Kasumi-1 (cell line): Measurements from ENCODE around the gene BBLN.
"Not testable (repeated sequence)": the region's sequence is repeated elsewhere in the genome, so short reads cannot be mapped to it uniquely, and the experiment has no call there.

Experiments
- DNase-seq, 2 experiments: peaks; one replicate each; lab custom pipeline; 2025; lab: John Stamatoyannopoulos, UW

The BBLN gene

GRCh38 chr9:128159784-128160602 is at the start of gene BBLN:
TSS of gene BBLN (plus strand) at chr9:128160265. CDS start at chr9:128160408, 143 bp downstream.
- peak; percentile 94 to 95 for DNase-seq

- not testable (repeated sequence) for DNase-seq
Observed at GRCh38 chr9:128111726-128112125, 48.3 kb upstream of the BBLN start.

GRCh38 chr9:128113526-128114325 is 46.3 kb upstream of the BBLN start:
- DNase-seq, result no peak

GRCh38 chr9:128114326-128115186 is 45.5 kb upstream of the BBLN start:
- no peak for DNase-seq

GRCh38 chr9:128115187-128116103 is 44.6 kb upstream of the BBLN start:
- DNase-seq, result no peak

GRCh38 chr9:128116104-128117083 is 43.7 kb upstream of the BBLN start:
- DNase-seq, result no peak

- DNase-seq, result peak; percentile 81 to 84
Observed at GRCh38 chr9:128117613-128118471, 42.2 kb upstream of the BBLN start.

GRCh38 chr9:128118472-128118857 is 41.6 kb upstream of the BBLN start:
- DNase-seq, result no peak

- DNase-seq, result no peak
Observed at GRCh38 chr9:128118971-128119665, 40.9 kb upstream of the BBLN start.

GRCh38 chr9:128120061-128120740 is 39.9 kb upstream of the BBLN start:
- no peak for DNase-seq

GRCh38 chr9:128120741-128121465 is 39.2 kb upstream of the BBLN start:
- DNase-seq, result no peak

GRCh38 chr9:128121466-128121810 is 38.6 kb upstream of the BBLN start:
- DNase-seq, result no peak

GRCh38 chr9:128121924-128122808 is 37.9 kb upstream of the BBLN start:
- DNase-seq, result no peak

GRCh38 chr9:128122809-128123175 is 37.3 kb upstream of the BBLN start:
- no peak for DNase-seq

GRCh38 chr9:128123451-128124080 is 36.5 kb upstream of the BBLN start:
- no peak for DNase-seq

- no peak for DNase-seq
Observed at GRCh38 chr9:128124451-128124850, 35.6 kb upstream of the BBLN start.
